Activated T-helper 1 cell treated with anti-CD3 and anti-CD28 coated beads, Interleukin-2, amount 50 U/mL, for 16 hours (primary cell): ENCODE data around the gene DAPK1.

ENCODE experiments used
- DNase-seq, 2 donors: peaks; one replicate each; pipeline ENCODE4 v3.0.0-alpha.2; 2020; ENCODE audit warnings: low read depth in 1 of 2, low spot score in 1 of 2

The DAPK1 gene

DNA sequence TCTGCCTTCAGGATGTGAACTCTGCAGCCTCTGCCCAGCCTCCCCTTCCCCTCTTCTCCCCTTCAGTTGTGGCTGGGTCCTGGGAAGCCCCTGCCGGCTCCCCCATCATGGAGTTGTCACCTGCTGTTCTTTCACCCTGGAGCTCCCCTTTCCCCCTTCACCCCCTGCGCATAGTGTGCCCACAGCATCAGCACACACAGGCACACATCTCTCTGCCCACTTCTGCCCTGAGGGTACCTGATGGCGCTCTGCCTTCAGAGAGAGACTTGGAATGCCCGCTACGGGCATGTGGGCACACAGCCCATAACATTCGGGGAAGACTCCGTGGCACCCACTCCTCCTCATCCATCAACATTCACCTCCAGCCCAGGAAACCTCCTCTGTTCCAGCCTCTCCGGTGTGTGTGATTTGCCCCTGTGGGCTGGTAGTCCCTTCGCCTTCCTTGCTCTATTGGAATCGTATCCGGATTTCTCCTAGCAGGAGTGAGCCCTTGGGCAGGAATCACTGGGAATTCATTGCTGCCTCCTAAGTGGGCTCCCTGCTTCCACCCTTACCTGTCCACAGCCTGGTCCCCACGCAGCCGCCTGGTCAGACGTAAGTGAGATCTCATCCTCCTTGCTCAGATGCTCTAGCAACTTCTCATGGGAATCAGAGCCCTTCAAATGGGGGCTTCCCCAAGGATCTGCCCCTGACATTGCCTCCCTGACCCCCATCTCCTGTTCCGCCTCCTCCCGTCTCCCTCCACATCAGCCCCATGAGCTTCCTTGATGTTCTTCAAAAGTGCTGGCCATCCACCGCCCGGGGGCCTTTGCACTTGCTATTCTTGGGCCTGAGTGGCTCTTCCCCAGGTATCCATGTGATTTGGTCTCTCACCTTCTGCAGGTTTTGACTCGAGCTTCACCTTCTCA, 166.7 kb downstream of the DAPK1 start:
- no peak for DNase-seq

DNA sequence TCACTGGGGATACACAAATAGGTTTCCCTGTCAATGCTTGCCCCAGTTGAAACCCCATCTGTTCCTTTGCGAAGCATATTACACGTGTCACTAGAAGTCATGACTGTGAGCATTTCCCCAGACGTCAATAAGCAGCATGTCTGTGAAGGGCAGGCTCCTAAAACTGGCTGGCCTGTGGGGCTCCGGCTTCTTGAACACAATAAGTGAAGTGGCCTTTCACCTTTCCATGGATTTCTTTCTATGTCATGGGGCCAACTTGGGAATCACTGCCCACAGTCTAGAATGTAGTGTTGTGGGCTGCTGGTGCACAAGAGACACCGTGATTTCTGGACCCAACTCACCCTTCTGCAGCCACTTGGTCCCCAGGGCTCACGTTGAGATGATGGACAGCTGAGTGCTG, 167.8 kb downstream of the DAPK1 start:
- no peak for DNase-seq

DNA sequence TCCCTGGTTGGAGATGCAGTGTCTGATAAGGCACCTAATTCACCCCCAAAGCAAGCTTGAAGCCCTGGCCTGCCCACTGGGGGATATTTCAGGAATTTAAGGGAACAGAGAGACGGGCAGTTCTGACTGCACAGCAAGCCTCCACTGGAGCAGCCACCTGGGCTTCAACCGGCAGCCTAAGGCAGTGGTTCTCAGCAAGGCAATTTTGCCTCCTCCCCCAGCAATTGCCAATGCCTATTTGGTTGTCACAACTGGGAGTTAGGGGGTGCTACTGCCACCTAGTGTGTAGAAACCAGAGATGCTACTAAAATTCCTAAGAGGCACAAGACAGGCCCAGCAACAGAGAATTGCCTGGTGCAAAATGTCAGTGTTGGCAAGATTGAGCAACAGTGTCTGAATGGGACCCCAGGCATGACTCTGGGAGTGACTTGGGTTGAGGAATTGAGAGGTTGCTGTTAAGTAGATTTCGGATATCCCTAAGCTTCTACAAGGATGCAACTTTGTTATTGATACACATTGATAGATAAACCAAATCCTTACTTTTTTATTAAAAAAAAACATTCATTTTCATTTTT, 169.6 kb downstream of the DAPK1 start:
- no peak for DNase-seq

DNA sequence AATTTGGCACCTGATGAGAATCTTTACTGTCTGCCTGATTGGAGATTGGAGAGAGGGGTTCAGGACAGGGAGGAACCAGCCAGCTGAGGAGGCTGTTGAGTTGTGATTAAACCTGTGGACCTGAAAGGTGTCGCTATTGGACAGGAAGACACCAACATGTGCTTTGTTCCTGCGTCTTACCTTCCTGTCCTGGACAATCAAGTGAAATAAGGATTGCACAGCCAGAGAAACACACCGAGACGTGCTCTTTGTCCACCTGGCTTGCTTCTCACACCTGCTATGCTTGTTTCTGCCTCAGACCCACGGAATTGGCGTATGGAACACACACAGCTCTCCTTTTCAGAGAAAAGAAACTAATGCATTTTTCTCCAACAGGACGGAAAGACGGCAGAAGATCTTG, 170.6 kb downstream of the DAPK1 start:
- DNase-seq, result no peak

DNA sequence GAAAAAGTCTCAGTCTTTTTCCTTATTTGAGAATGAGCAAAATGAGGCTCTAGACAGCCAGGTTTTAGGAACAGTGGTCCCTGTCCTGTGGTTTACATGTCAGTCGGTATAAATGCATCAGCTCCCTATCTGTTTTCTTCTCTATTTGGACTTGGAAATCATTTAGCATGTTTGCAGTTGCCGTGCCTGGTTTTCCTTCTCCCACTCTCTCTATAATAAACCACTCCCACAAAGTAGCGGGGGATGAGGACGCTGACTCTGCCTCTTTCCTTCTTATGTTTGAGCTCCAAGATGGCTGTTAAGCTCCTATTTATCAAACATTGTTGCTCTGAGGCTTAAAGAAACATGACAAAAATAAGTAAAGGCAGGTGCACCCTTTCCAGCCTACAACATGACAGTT, 171.1 kb downstream of the DAPK1 start:
- no peak for DNase-seq

DNA sequence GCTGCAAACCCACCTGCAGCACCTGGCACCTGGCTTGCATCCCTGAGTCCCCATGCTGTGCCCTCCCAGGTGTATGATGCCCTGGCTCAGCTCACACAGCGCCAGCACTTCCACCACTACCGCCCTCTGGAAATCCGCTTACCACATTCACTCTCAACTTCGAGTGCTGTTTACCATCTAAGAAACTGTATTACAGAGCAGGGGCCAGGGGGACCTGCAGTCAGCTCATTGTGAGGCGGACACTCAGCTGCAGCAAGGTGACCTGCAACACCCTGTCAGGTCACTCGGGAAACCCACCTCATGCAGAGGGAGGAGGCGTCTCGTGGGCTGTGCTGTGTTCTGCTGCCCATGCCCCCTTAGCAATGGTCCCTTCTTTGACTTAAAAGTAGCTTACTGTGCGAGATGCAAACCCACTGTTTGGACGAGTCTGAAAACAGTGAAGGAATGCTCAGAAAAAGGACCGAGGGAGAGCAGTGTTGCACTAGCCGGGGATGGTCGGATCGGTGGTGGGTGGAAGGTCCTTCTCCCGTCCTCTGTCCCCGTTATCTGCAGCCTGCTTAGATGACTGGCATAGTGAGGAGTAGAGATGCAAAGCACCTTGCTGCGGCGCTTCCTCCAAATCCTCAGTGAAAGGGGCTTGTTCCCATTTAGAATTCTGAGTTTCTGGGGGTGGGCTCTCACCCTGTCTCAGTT, 173.1 kb downstream of the DAPK1 start:
- DNase-seq, result no peak

DNA sequence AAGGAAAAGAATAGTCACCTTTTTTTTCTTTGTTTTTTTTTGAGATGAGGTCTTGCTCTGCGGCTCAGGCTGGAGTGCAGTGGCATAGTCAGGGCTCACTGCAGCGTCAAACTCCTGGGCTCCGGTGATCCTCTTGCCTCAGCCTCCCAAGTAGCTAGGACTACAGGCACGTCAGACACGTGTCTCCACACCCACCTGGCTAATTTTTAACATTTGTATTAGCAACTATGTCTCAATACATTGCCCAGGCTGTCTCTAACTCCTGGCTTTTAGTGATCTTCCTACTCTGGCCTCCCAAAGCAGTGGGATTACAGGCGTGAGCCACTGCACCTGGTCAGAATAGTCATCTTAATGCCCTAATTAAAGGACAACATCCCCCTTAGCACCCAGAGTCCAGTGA, 173.8 kb downstream of the DAPK1 start:
- DNase-seq, result no peak

DNA sequence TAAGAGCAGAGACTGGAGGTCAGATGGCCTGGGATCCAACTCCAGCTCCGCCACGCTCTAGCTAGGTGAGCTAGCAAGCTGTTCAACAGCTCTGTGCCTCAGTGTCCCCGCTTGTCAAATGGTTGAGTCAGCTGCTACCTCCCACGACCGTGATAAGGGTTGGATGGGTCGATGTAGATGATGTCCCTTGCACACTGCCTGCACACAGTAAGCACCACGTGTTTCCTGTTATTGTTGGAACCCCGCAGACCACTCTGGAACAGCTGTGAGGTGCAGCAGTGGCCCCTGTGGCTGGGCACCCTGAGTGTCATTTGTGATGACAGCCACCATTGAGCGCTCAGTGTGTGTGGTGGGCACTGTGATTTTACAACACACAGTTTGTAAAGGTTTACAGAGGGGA, 174.3 kb downstream of the DAPK1 start:
- no peak for DNase-seq

DNA sequence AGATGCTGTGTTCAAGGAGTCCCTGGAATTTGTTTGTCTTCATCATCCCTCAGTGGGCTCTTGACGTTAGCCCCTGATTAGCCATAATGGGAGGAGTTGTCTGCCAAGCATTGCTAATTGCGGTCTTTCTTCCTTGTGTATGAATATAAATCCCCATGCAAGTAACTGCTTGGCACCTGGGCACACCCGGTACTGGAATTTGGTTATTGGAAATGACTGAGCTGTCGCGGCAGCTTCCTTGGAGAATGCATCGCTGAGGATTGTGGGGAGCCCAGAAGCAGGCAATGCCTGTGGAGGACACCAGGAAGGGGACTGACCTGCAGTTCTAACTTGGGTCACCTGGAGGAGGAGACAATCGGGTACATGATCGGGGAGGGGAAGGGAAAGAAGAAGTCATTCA, 174.9 kb downstream of the DAPK1 start:
- no peak for DNase-seq

DNA sequence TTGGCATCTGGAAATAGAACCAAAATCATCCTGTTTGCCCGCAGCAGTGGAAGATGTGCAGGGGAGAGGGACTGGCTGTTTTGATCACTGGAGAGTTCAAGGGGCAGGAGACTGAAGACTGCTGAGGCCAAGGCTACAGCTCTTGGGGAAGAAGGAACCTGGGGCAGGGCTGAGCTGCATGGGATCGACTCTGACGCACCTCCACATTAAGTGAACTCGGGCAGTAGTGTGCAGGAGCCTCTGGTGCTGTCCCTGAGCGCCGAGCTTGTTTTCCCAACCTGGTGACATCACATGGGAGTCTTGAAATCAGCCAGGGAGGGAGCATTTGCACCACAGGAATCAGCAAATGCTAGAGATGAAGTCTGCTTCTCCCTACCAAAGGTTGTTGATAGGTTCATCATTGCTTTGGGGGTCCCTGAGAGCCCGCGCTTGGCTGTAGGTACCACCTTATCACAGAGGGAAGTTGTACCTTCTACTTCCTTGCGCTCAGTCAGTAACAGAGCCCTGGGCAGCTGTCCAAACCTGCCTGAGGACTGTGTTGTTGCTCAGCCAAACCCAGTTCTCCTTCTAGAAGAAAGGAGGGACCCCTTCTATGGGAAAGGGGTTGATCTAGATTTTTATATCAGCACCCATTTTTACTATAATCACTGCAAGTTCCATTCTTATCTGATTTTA, 175.9 kb downstream of the DAPK1 start:
- no peak for DNase-seq

DNA sequence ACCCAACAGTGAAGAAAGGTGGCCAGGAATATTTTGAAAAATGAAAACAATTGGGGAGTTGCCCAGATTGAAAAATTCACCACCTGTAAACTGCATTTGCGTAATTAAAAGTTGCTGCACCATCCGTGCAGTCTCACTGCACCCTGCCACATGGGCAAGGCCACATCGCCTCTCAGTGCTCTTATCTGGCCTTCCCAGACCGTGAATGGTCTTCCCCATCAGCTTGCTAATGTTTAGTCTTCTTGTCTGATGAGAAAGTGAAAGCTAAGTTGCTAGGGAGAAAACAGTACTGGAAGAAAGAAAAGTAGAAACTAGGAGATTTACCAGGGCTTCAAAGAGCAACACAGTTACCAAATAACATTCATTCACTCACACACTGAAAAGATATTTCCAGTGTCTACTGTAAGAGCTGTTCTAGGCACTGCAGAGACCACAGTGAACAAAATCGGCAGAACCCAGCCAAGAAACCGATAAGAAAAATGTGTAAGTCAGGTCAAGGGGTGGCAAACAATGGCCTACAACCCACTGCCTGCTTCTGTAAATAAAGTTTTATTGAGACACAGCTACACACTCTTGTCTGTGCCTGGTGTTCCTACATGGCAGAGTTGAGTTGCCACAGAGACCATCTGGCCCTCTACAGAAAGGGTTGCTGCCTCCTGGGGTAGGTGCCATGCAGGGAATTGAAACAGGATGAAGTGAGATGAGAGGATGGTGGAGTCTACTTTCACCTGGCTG, 177.1 kb downstream of the DAPK1 start:
- no peak for DNase-seq

DNA sequence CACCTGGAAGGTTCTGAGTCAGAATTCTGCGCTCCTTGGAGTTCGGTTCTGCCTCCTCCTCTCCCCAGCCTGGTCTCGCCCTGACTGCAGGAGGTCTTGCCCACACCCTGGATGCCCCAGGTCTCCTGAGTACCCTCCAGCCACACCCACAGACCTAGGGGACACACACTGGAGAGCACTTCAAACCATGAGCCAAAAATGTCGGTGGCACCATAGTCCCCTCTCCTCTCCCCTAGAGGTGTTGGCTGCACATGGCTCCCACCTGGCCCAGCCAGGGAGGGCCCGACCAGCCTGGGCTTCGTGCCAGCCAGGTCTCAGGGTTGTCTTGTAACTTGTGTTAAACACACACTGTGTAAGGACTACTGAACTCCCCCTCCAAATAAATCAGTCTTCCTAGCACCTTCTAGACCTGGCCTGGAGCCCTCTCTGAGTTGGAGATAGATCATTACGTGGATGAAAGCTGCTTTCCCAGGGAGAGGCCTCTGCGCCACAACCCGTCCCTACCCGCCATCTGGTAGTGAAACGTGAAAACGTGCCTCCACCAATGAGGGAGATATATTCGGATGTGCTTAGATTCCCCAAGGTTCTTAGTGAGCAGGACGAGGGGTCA, 178.3 kb downstream of the DAPK1 start:
- no peak for DNase-seq

DNA sequence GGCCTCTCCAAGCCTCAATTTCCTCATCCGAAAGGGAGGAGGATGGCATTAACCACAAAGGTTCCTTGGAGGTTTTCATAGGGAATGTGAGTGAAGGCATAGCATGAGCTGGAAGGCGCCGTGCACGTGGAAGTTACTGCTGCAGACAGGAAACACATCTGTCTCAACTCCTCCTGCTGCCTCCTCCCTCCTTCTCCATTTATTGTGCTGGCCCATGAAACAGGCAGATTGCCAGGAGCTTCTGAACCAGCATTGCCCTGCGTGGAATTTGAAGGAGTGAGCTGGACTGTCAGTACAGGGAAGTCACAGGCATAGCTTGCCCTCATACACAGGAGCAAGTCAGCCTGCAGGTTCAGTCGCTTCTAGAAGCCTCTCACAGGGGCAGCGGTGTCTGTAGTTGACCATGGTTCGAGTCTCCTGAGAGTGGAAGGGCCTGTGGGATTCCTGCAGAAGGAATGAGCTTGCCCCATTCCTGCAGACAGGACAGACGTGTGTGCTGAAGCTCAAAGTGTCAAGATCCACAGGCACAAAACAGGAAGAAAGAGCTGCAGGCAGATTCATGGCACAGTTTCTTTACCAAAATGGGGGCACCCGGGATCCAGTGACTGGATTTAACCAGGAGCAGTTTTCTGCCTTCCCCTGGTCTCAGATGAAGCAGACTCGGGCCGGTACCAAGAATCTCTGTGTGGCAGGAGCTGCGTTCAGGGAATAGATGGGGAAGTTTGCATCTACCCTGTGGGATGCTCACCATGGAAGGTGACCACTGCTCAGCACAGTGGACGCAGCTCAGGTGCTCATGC, 179.5 kb downstream of the DAPK1 start:
- no peak for DNase-seq

DNA sequence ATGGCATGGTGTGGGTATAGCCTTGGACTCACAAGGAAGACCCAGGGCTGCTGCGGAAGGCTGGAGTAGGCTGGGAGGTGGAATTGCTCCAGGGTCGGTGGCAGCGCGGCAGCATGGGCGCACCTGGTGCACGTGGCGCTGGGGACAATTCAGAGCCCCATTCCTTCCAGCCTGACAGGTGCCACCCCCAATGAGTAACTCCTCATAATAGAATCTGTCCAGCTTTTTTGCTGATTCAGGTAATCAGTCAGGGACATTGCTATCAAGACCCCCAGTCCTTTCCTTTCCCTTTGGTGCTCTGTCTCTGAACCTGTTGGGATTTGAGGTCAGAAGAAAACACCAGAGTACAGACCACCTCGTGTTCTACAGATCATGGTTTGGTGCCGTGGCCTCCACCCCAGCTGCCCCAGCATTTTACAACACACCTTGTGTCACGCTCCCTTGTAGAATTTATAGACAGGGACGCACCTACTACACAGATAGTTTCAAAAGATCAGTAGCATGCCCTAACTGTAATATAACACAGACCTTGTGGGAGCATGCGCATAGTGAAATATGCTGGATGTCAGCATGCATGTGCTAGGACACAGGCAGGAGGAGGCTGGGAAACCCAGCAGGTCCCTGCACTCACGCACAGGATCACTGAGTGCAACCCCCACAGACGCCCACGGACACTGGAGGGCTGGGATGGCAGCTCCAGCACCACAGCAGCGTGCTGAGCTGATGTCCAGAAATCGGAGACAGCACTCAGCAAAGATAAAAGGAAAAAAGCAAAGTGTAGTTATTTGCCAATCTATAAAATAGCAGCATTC, 180.3 kb downstream of the DAPK1 start:
- no peak for DNase-seq

DNA sequence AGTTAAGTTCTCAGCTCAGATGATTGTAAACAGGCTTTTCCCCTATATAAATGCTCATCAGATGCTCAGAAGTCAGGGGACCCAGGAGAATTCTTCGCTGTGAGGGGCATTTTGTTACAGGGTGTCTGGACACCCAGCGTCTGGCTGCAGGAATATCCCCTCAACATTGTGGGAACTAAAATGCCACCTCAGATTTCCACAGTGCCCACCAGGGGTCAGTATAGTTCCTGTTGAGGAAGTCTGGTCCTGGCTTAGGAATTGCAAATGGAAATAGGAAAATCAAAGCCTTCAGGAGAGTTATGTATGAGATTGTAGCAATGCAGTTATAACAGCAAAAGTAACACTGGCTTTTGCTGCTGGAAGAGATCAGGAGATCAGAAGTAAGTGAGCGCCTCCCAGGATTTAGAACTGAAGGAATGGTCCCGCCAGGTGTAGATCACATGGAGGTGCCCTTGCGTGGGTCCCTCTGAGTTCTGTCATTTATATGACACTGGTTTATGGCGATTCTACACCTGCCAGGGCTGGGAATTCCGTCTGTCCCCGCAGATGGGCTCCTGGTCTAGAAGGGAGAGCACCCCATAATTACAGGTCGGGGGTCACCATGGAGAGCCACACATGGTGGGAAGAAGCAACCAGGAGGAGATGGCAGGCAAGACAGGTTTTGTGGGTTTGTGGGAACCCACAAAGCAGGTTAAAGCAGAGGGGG, 181.1 kb downstream of the DAPK1 start:
- no peak for DNase-seq

DNA sequence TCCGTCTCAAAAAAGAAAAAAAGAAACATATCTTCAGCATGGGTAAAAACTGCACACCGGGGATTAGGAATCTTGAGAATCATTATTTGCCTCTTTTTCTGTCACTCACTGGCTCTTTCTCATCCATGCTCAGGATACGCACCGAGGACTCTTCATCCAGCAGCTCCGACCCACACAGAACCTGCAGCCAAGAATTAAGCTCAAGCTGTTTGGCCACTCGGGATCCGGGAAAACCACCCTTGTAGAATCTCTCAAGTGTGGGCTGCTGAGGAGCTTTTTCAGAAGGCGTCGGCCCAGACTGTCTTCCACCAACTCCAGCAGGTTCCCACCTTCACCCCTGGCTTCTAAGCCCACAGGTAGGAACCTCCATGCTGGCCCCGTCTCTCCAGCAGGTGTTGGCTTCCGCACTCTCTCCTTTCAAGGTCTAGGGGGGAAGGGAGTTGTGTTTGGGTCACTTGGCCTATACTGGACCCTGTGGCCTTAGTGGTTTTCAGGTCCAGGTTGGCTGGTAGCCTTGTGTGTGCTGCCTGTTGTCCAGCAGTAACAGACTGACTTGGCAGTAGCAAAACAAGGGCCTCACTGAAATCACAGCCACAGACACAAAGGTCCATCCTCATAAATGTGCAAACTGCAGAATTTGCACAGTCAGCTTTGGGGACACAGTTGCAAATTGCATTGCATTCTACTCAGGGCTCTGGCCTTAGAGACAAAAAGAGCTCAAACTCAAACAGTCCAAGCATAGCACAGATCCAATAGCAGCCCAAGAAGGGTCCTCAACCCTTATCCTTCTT, 183.8 kb downstream of the DAPK1 start:
- DNase-seq, result no peak

DNA sequence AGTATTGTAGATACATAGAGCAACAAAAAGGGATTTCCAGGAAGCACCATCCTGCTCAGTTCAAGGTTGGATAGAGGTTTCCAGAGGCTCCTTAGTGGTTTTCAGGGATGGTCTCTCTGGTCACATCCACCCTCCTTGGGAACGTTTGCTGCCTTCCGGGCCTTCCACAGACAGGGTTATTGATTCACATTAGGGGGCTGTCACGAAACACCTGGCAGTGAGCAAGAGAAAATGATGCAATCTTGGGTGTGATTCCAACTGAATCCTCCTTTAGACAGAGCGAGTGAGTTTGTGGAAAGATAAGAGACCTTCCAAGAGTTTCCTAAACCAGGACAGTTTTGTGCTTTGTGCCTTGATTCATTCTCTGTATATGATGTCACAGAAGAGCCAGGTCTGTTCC, 184.4 kb downstream of the DAPK1 start:
- DNase-seq, result no peak

DNA sequence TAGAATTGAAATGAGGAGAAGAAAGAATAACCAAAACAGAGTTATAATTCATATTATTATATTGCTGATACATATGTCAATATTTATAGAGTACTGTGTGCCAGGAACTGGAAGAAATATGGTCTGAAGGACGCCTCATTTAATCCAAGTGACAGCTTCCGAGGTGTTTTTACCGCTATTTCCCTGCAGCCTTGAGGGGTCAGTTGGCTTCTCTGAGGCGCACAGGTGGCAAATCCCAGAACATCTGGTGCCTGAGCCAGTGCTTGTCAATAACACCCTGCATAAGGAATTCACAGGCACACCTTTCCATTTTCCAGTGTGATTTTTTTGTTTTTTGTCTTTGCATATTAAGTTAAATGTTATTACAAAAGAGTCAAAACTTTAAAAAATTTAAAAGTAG, 185.0 kb downstream of the DAPK1 start:
- DNase-seq, result no peak
